ENCODE results near the gene LHCGR. TPM values are rescaled to one million over a fixed set of nuclear protein-coding genes. Genes with fewer than 3 reads are reported as not detected.

The LHCGR gene
- total and polyA plus RNA-seq, 10 donors = 0.03 TPM; not detected in 9

DNA sequence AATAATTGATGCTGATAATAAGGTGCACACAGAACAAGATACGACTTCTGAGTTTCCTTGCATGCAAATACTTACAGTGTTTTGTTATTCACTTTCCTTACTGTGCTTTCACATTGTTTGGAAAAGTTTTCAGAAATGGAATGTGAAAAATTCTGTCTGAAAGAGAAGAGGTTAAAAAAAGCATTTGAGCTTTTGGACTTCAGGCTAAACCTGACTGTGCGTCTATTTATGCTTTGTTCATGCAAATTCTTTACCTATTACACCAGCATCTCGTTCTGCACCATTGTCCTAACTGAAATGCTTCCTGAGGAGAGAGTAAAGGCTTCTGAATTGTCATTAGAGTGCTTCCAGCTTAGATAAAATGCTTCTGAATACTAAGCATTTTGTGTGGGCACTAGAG is 61.4 kb downstream of the LHCGR start:
- intact Hi-C loops (cut with DNase I; ENCODE audit: low total_unique reads) = no loop called here
- H3K4me3 ChIP-seq = no peak overlapping the region
- H3K9me3 ChIP-seq = no peaks in the 10 kb centered on the region
- H3K4me1 ChIP-seq = no peaks in the 10 kb centered on the region
- H3K36me3 ChIP-seq = no peaks in the 10 kb centered on the region
- H3K27me3 ChIP-seq (replicated peaks in 1 of 7) = no peaks in the 10 kb centered on the region
- no peak for DNase-seq
- TF ChIP-seq POLR2AphosphoS5 (IDR thresholded peaks at IDR 0.05) (no peak), POLR2A (IDR thresholded peaks at IDR 0.05) (no peak)
- TF ChIP-seq, protein P1, sequence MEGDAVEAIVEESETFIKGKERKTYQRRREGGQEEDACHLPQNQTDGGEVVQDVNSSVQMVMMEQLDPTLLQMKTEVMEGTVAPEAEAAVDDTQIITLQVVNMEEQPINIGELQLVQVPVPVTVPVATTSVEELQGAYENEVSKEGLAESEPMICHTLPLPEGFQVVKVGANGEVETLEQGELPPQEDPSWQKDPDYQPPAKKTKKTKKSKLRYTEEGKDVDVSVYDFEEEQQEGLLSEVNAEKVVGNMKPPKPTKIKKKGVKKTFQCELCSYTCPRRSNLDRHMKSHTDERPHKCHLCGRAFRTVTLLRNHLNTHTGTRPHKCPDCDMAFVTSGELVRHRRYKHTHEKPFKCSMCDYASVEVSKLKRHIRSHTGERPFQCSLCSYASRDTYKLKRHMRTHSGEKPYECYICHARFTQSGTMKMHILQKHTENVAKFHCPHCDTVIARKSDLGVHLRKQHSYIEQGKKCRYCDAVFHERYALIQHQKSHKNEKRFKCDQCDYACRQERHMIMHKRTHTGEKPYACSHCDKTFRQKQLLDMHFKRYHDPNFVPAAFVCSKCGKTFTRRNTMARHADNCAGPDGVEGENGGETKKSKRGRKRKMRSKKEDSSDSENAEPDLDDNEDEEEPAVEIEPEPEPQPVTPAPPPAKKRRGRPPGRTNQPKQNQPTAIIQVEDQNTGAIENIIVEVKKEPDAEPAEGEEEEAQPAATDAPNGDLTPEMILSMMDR (IDR thresholded peaks at IDR 0.05 in 8 of 11, conservative IDR thresholded peaks at IDR 0.05 in 3 of 11) = no peak
- H3K27ac ChIP-seq = no peak overlapping the region
- WGBS, 5 donors = 36 to 63% (median 53%) methylated on average over 3 of the region's 3 CpGs

DNA sequence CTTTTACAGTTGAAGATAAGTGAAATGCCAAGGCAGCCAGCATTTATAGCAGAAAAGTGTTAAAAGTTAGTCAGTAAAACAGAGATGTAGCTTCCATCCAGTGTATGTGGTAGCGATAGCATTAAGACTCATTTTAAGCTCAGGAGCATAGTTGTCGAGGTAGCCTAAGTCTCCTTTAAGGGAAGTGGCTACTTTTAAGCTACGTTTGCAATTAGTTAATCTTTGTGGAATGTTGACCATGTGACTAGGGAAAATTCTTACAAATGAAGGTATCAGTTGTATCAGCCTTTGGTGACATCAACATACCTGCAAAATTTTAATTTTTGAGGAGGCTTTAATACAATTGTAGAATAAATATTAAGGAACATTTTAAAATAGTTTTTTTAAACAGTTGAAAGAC is 61.9 kb downstream of the LHCGR start:
- no peaks in the 10 kb centered on the region for H3K27me3 ChIP-seq (replicated peaks in 1 of 7)
- no peaks in the 10 kb centered on the region for H3K9me3 ChIP-seq
- H3K36me3 ChIP-seq = no peaks in the 10 kb centered on the region
- TF ChIP-seq, protein P1 (IDR thresholded peaks at IDR 0.05 in 8 of 11, conservative IDR thresholded peaks at IDR 0.05 in 3 of 11) = no peak
- TF ChIP-seq POLR2A (IDR thresholded peaks at IDR 0.05) = no peak
- TF ChIP-seq POLR2AphosphoS5 (IDR thresholded peaks at IDR 0.05) = no peak
- H3K4me1 ChIP-seq = no peaks in the 10 kb centered on the region
- intact Hi-C loops (cut with DNase I; ENCODE audit: low total_unique reads) = no loop called here
- no peak overlapping the region for H3K4me3 ChIP-seq
- no peak for DNase-seq
- no peak overlapping the region for H3K27ac ChIP-seq
- WGBS, 5 donors = 62 to 87% (median 71%) methylated on average over 3 of the region's 3 CpGs

DNA sequence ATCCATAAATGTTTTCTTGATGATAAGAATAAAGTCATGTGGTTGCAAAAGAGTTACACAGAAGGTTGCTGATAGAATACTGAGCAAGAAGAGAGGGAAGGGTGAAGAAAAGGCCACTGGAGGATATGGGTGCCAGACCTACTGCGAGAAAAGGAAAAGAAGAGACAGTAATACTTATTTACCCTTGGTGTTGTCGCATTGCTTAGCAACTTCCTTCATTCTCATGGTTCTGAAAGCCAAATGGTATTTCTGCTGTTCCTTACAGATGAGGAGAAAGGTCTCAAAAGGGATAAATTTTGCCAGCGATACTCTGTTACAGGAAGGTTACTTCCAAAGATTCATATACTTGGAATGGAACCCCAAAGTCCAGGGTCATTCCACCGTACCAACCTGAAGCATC is 62.5 kb downstream of the LHCGR start:
- Histone ChIP-seq H3K9me3 (no peaks in the 10 kb centered on the region), H3K4me1 (no peaks in the 10 kb centered on the region), H3K27ac (no peak overlapping the region), H3K27me3 (replicated peaks in 1 of 7) (no peaks in the 10 kb centered on the region), H3K4me3 (no peak overlapping the region), H3K36me3 (no peaks in the 10 kb centered on the region)
- 87 to 93% (median 92%) methylated on average over 4 of the region's 4 CpGs for WGBS, 5 donors
- no peak for DNase-seq
- intact Hi-C loops (cut with DNase I; ENCODE audit: low total_unique reads) = no loop called here
- TF ChIP-seq POLR2A (IDR thresholded peaks at IDR 0.05) (no peak), POLR2AphosphoS5 (IDR thresholded peaks at IDR 0.05) (no peak)
- TF ChIP-seq, protein P1 (IDR thresholded peaks at IDR 0.05 in 8 of 11, conservative IDR thresholded peaks at IDR 0.05 in 3 of 11) = no peak

DNA sequence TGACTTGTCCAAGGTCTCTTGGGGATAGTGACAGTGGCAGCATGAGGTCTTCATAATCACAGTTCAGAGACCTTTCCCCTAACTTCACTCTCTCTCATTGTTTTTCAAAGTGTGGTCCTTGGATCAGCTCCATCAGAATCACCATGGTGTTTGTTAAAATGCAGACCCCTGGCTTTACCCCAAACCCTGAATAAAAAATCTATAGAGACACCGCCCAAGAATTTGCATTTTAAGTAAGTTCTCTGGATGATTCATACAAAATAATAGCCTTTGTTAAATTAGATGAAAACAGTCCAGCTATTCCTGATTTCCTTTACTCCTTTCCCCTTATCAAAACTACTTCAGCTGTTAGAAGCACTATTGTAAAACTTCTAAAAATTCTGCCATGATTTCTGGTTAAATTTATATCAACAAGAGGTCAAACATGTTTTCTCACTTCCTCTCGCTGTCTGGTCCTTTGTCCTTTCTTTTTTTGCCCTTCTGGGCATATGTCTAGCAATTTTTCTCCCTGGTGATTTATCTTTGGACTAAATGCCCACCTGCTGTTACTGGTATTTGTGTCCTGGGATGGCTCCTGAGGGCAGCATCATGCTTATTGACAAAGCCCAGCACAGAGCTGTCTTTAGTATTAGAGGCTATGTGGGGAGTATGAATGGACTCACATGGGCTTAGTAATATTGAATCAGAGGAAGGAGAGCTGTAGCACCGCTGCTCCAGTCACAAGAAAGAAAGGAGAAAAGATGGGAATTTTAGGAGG is 63.4 kb downstream of the LHCGR start:
- 79 to 90% (median 85%) methylated on average over 3 of the region's 3 CpGs for WGBS, 5 donors
- Histone ChIP-seq H3K36me3 (no peaks in the 10 kb centered on the region), H3K27me3 (replicated peaks in 1 of 7) (no peaks in the 10 kb centered on the region), H3K9me3 (no peaks in the 10 kb centered on the region), H3K4me1 (no peaks in the 10 kb centered on the region), H3K4me3 (no peak overlapping the region), H3K27ac (no peak overlapping the region)
- intact Hi-C loops (cut with DNase I; ENCODE audit: low total_unique reads) = no loop called here
- no peak for DNase-seq
- TF ChIP-seq POLR2AphosphoS5 (IDR thresholded peaks at IDR 0.05) (no peak), POLR2A (IDR thresholded peaks at IDR 0.05) (no peak)
- TF ChIP-seq, protein P1 (IDR thresholded peaks at IDR 0.05 in 8 of 11, conservative IDR thresholded peaks at IDR 0.05 in 3 of 11) = no peak

Data from spleen (tissue), 11 donors.